ENCODE data around the gene BAZ1A. TPM values are rescaled to one million over a fixed set of nuclear protein-coding genes. Genes with fewer than 3 reads are reported as not detected.

Gene BAZ1A
- total and polyA plus RNA-seq, 7 donors = 7.5 to 28.3 (median 15.4) TPM

DNA sequence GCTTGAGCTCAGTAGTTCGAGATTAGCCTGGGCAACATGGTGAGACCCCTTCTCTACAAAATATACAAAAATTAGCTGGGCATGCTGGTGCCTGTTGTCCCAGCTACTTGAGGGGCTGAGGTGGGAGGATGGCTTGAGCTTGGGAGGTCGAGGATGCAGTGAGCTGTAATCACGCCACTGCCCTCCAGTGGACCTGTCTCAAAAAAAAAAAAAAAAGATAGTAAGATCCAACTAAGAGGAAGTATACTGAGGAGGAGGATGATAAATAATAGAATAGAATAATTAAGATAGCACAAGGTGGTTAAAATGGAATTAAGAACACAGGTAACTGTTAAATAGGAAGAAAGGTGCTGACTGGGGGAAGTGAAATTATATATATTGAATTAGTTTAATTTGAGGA lies 37.0 kb upstream of the BAZ1A start:
- H3K4me1 ChIP-seq = no peaks in the 10 kb centered on the region
- H3K9me3 ChIP-seq = no peaks in the 10 kb centered on the region
- DNase-seq (no peak), ATAC-seq (no peak)
- H3K36me3 ChIP-seq (ENCODE audit: insufficient read depth in 1 of 2, low read depth in 1 of 2) = no peaks in the 10 kb centered on the region
- WGBS, 3 donors = 67 to 73% (median 68%) methylated on average over 3 of the region's 3 CpGs
- H3K27ac ChIP-seq = no peak overlapping the region
- intact Hi-C loops (cut with DNase I) = no loop called here
- TF ChIP-seq, protein P1, sequence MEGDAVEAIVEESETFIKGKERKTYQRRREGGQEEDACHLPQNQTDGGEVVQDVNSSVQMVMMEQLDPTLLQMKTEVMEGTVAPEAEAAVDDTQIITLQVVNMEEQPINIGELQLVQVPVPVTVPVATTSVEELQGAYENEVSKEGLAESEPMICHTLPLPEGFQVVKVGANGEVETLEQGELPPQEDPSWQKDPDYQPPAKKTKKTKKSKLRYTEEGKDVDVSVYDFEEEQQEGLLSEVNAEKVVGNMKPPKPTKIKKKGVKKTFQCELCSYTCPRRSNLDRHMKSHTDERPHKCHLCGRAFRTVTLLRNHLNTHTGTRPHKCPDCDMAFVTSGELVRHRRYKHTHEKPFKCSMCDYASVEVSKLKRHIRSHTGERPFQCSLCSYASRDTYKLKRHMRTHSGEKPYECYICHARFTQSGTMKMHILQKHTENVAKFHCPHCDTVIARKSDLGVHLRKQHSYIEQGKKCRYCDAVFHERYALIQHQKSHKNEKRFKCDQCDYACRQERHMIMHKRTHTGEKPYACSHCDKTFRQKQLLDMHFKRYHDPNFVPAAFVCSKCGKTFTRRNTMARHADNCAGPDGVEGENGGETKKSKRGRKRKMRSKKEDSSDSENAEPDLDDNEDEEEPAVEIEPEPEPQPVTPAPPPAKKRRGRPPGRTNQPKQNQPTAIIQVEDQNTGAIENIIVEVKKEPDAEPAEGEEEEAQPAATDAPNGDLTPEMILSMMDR (IDR thresholded peaks at IDR 0.05) = no peak
- H3K4me3 ChIP-seq = no peak overlapping the region
- no peaks in the 10 kb centered on the region for H3K27me3 ChIP-seq (ENCODE audit: insufficient read depth in 3 of 3, low read length in 2 of 3)

GRCh38 chr14:34911209-34912150 lies 36.3 kb upstream of the BAZ1A start:
- H3K4me3 ChIP-seq = no peak overlapping the region
- DNase-seq (no peak), ATAC-seq (no peak)
- no peaks in the 10 kb centered on the region for H3K4me1 ChIP-seq
- no peak overlapping the region for H3K27ac ChIP-seq
- TF ChIP-seq, protein P1 (IDR thresholded peaks at IDR 0.05) = no peak
- no peaks in the 10 kb centered on the region for H3K27me3 ChIP-seq (ENCODE audit: insufficient read depth in 3 of 3, low read length in 2 of 3)
- H3K9me3 ChIP-seq = no peaks in the 10 kb centered on the region
- no peaks in the 10 kb centered on the region for H3K36me3 ChIP-seq (ENCODE audit: insufficient read depth in 1 of 2, low read depth in 1 of 2)
- intact Hi-C loops (cut with DNase I) = no loop called here
- 74 to 76% (median 74%) methylated on average over 6 of the region's 6 CpGs for WGBS, 3 donors

DNA sequence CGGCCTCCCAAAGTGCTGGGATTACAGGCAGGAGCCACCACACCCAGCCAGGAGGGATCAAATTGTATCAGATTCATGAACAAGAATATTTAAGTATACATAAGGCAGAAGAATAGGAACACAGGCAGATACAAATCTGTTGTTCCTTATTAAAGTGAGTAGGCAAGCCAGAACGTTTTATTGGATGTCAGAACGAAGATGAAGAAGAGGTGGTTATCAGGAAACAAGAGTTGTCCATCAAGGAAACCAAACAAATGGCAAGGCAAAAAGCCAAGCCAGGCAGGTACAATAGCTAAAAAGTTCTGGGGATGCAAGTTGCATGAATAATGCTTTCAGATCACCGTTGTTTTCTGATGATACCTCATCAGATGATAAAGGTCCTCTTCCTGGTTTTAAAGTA lies 31.1 kb upstream of the BAZ1A start:
- Histone ChIP-seq H3K4me1 (no peaks in the 10 kb centered on the region), H3K27me3 (ENCODE audit: insufficient read depth in 3 of 3, low read length in 2 of 3) (no peaks in the 10 kb centered on the region), H3K4me3 (no peak overlapping the region), H3K27ac (no peak overlapping the region), H3K36me3 (ENCODE audit: insufficient read depth in 1 of 2, low read depth in 1 of 2) (no peaks in the 10 kb centered on the region), H3K9me3 (no peaks in the 10 kb centered on the region)
- WGBS, 3 donors = 76 to 81% (median 79%) methylated on average over 4 of the region's 4 CpGs
- DNase-seq = no peak
- intact Hi-C loops (cut with DNase I) = no loop called here
- TF ChIP-seq, protein P1 (IDR thresholded peaks at IDR 0.05) = no peak
- ATAC-seq = no peak

DNA sequence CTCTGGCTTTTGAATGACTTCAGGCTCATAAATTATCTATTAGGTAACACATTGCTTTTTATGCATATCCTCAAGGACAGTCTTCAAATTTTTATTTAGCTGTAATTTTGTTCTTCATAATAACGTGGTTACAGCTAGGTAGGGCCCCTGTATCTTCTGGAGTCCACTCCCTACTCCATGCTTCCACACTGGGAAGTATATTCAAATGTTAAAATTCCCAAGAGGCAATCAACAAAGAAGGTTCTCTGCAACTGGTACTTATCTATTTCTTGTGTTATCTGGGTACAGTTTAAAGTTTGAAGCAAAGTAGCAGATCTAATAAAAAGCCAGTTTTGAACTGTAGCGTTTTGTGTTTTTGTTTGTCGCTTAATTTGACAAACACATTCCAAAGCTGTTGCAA lies 20.1 kb upstream of the BAZ1A start:
- no peaks in the 10 kb centered on the region for H3K27me3 ChIP-seq (ENCODE audit: insufficient read depth in 3 of 3, low read length in 2 of 3)
- intact Hi-C loops (cut with DNase I) = no loop called here
- no peak overlapping the region for H3K27ac ChIP-seq
- no peaks in the 10 kb centered on the region for H3K9me3 ChIP-seq
- H3K4me3 ChIP-seq = no peak overlapping the region
- TF ChIP-seq, protein P1 (IDR thresholded peaks at IDR 0.05) = no peak
- no peaks in the 10 kb centered on the region for H3K36me3 ChIP-seq (ENCODE audit: insufficient read depth in 1 of 2, low read depth in 1 of 2)
- ATAC-seq = no peak
- WGBS, 3 donors = 61 to 66% (median 63%) methylated on average over 3 of the region's 3 CpGs
- no peaks in the 10 kb centered on the region for H3K4me1 ChIP-seq
- DNase-seq = no peak
